HCT116 (cell line): ENCODE measurements around the gene VWA1.

Source experiments
- CEBPB ChIP-seq: IDR thresholded peaks from 2 replicates; pipeline ENCODE4 v1.6.1; 2012; ENCODE audit warnings: low read depth
- CTCF ChIP-seq, 3 experiments: fragments of 200-600 bp in 1 of 3; sonication (generic) in 1 of 3; IDR thresholded peaks in 2 of 3; conservative IDR thresholded peaks in 1 of 3; 2 replicates each; pipeline ENCODE4 v1.5.1; 2012 to 2017; ENCODE audit warnings: low read depth in 2 of 3, low read length in 2 of 3, antibody characterized with exemption in 1 of 3, borderline replicate concordance in 1 of 3, control low read depth in 1 of 3, mild to moderate bottlenecking in 1 of 3, mixed read lengths in 1 of 3, mixed run types in 1 of 3, moderate library complexity in 1 of 3; ENCODE audit not compliant: insufficient read depth in 1 of 3
- EZH2 ChIP-seq: fragments of 200-600 bp; sonication (generic); IDR thresholded peaks from 2 replicates; pipeline ENCODE4 v1.6.1; 2017; ENCODE audit warnings: antibody characterized with exemption, mixed run types
- MAX ChIP-seq: IDR thresholded peaks from 2 replicates; pipeline ENCODE4 v1.6.1; 2012
- POLR2A ChIP-seq: IDR thresholded peaks from 2 replicates; pipeline ENCODE4 v1.7.0; 2011; ENCODE audit warnings: borderline replicate concordance; ENCODE audit not compliant: insufficient read depth, insufficient read length; ENCODE audit errors: extremely low read depth
- POLR2AphosphoS5 ChIP-seq: IDR thresholded peaks from 2 replicates; pipeline ENCODE4 v1.6.1; 2011; ENCODE audit warnings: mild to moderate bottlenecking, low read depth, low read length, moderate library complexity
- RAD21 ChIP-seq: IDR thresholded peaks from 2 replicates; pipeline ENCODE4 v1.6.1; 2012; ENCODE audit warnings: low read depth, mild to moderate bottlenecking
- SIN3A ChIP-seq: IDR thresholded peaks from 2 replicates; pipeline ENCODE4 v1.6.1; 2012; ENCODE audit warnings: low read depth
- SP1 ChIP-seq: IDR thresholded peaks from 2 replicates; pipeline ENCODE4 v1.6.1; 2012; ENCODE audit warnings: low read depth
- ZBTB33 ChIP-seq: IDR thresholded peaks from 2 replicates; pipeline ENCODE4 v1.6.1; 2011; ENCODE audit warnings: mild to moderate bottlenecking, low read length, moderate library complexity; ENCODE audit not compliant: insufficient replicate concordance; ENCODE audit errors: extremely low read depth
- ZFX ChIP-seq: fragments of 450-650 bp; IDR thresholded peaks from 2 replicates; pipeline ENCODE4 v1.6.1; 2017

- no peak for TF ChIP-seq SP1
- no peak for TF ChIP-seq EZH2
- TF ChIP-seq CTCF (IDR thresholded peaks at IDR 0.05 in 2 of 3, conservative IDR thresholded peaks at IDR 0.05 in 1 of 3; ENCODE audit: borderline replicate concordance in 1 of 3, insufficient read depth in 1 of 3, low read depth in 2 of 3, low read length in 2 of 3): no peak
- no peak for TF ChIP-seq POLR2A
- no peak for TF ChIP-seq ZBTB33
- TF ChIP-seq RAD21: no peak
- TF ChIP-seq SIN3A: no peak
- no peak for TF ChIP-seq ZFX
- TF ChIP-seq CEBPB: no peak
- no peak for TF ChIP-seq POLR2AphosphoS5
- no peak for TF ChIP-seq MAX
These were observed 16.8 kb upstream of the VWA1 start for GRCh38 chr1:1418464-1419362.
